PC-3 (cell line): ENCODE results near the gene ARSK. TPM values are rescaled to one million over a fixed set of nuclear protein-coding genes. Genes with fewer than 3 reads are reported as not detected.
A peak's percentile ranks its signal among the peaks of the same experiment; 100 is the strongest.
"Not testable (repeated sequence)": the region's sequence is repeated elsewhere in the genome, so short reads cannot be mapped to it uniquely, and the experiment has no call there.

Experiments used
- ATAC-seq: fragments of 200-7000 bp; cut with Tn5 transposase; 2 replicates; pipeline ENCODE4 v1.9.1; 2020; ENCODE audit warnings: mild to moderate bottlenecking, moderate library complexity
- BruUV-seq: library from RNA; stranded (reverse); fragments of 400-500 nt; replicated peaks from 2 replicates; lab custom pipeline; 2021; lab: Mats Ljungman, UMichigan
- CTCF ChIA-PET: fragments of 300-600 bp; sonication (Branson Sonifier 250); formaldehyde crosslinking; loops from one replicate; lab custom pipeline; 2022; ENCODE audit warnings: antibody characterized with exemption; lab: Charles Lee
- POLR2A ChIA-PET: fragments of 300-600 bp; sonication (Branson Sonifier 250); formaldehyde crosslinking; loops from one replicate; lab custom pipeline; 2022; ENCODE audit warnings: antibody characterized with exemption; ENCODE audit not compliant: unreplicated experiment; lab: Charles Lee
- DNase-seq: peaks from one replicate; pipeline ENCODE4 v3.0.0-alpha.2; 2015
- H2AFZ ChIP-seq: fragments of 300-600 bp; sonication (generic); 2 replicates; pipeline ENCODE4 v1.6.0; 2016; ENCODE audit warnings: antibody characterized with exemption, low read length
- H3F3A ChIP-seq: fragments of 300-600 bp; sonication (generic); one replicate; pipeline ENCODE4 v1.6.0; 2017; ENCODE audit warnings: antibody characterized with exemption, low read length, control low read depth, mild to moderate bottlenecking; ENCODE audit not compliant: unreplicated experiment
- H3K27ac ChIP-seq: fragments of 300-600 bp; sonication (generic); 2 replicates; pipeline ENCODE4 v1.5.1; 2016; ENCODE audit warnings: mild to moderate bottlenecking, low read length
- H3K27me3 ChIP-seq: fragments of 300-600 bp; sonication (generic); 2 replicates; pipeline ENCODE4 v1.6.1; 2016; ENCODE audit warnings: low read length, mixed read lengths
- H3K36me3 ChIP-seq: fragments of 300-600 bp; sonication (generic); 2 replicates; pipeline ENCODE4 v1.6.1; 2016; ENCODE audit warnings: low read depth, mixed run types, low read length, mixed read lengths
- H3K4me1 ChIP-seq: fragments of 300-600 bp; sonication (generic); 2 replicates; pipeline ENCODE4 v1.5.1; 2016; ENCODE audit warnings: low read length; ENCODE audit not compliant: insufficient read depth
- H3K4me2 ChIP-seq: fragments of 300-600 bp; sonication (generic); 2 replicates; pipeline ENCODE4 v1.6.0; 2016; ENCODE audit warnings: low read length
- H3K4me3 ChIP-seq: fragments of 300-600 bp; sonication (generic); 2 replicates; pipeline ENCODE4 v1.5.1; 2016; ENCODE audit warnings: mild to moderate bottlenecking, low read length, mixed read lengths
- H3K79me2 ChIP-seq: fragments of 300-600 bp; sonication (generic); 2 replicates; pipeline ENCODE4 v1.6.1; 2017; ENCODE audit warnings: low read length, mixed read lengths
- H3K9ac ChIP-seq: fragments of 300-600 bp; sonication (generic); 2 replicates; pipeline ENCODE4 v1.6.0; 2016; ENCODE audit warnings: mild to moderate bottlenecking, low read length
- H3K9me2 ChIP-seq: fragments of 300-600 bp; sonication (generic); replicated peaks from 2 replicates; pipeline ENCODE4 v1.6.1; 2016; ENCODE audit warnings: mixed run types, low read length, mixed read lengths
- H3K9me3 ChIP-seq: fragments of 300-600 bp; sonication (generic); 2 replicates; pipeline ENCODE4 v1.6.1; 2016; ENCODE audit warnings: low read length, mixed read lengths
- H4K20me1 ChIP-seq: fragments of 300-600 bp; sonication (generic); 2 replicates; pipeline ENCODE4 v1.6.1; 2016; ENCODE audit warnings: low read length, mixed read lengths
- CTCF ChIP-seq: fragments of 300-600 bp; sonication (generic); conservative IDR thresholded peaks from 2 replicates; pipeline ENCODE4 v1.5.1; 2017; ENCODE audit warnings: antibody characterized with exemption, low read depth, mild to moderate bottlenecking, low read length
- EZH2 ChIP-seq: fragments of 300-600 bp; sonication (generic); IDR thresholded peaks from one replicate; pipeline ENCODE4 v1.6.1; 2017; ENCODE audit warnings: antibody characterized with exemption, mild to moderate bottlenecking, low read length; ENCODE audit not compliant: unreplicated experiment
- EZH2phosphoT487 ChIP-seq: fragments of 300-600 bp; sonication (generic); IDR thresholded peaks from 2 replicates; pipeline ENCODE4 v1.6.1; 2018; ENCODE audit warnings: mild to moderate bottlenecking, antibody characterized with exemption, low read length, borderline replicate concordance
- intact Hi-C: fragments of 100-400 bp; cut with micrococcal nuclease; formaldehyde crosslinking; loops from 2 replicates; pipeline ENCODE4 v1.9.0; 2023
- total RNA-seq: library from RNA; depleted of rRNA; stranded (reverse); fragments of >200 nt; gene quantifications from 2 replicates; pipeline ENCODE4 v1.2.3, GENCODE V29; 2014

The ARSK gene
- total RNA-seq, 1 experiment from 2014 or later = 10.5 TPM

GRCh38 chr5:95631991-95632675, 77.2 kb downstream of the ARSK start:
- no peaks in the 10 kb centered on the region for H3K9me2 ChIP-seq
- no TSS peak for BruUV-seq
- intact Hi-C loops = no loop called here
- no peaks in the 10 kb centered on the region for H3K9me3 ChIP-seq
- no peaks in the 10 kb centered on the region for H3K79me2 ChIP-seq
- no peaks in the 10 kb centered on the region for H3K36me3 ChIP-seq
- H3F3A ChIP-seq = no peaks in the 10 kb centered on the region
- H2AFZ ChIP-seq = peak overlapping the region; percentile 81
- CTCF ChIA-PET = interaction anchor here (0.6 kb wide), 1 partner anchor 192 kb away, joined by 3 read pairs; no protein-coding TSS in a partner anchor
- peak; percentile 60 for DNase-seq
- peaks cover 16% of the 10 kb centered on the region for H3K4me1 ChIP-seq
- H3K4me3 ChIP-seq = no peak overlapping the region
- no peak overlapping the region for H3K4me2 ChIP-seq
- no peaks in the 10 kb centered on the region for H3K27me3 ChIP-seq
- ATAC-seq = peak; percentile 83
- no peak for TF ChIP-seq EZH2phosphoT487
- no peak for TF ChIP-seq EZH2
- TF ChIP-seq CTCF = no peak
- H3K27ac ChIP-seq = peak overlapping the region; percentile 1
- POLR2A ChIA-PET = no interaction called here
- H3K9ac ChIP-seq = no peak overlapping the region
- no peaks in the 10 kb centered on the region for H4K20me1 ChIP-seq

- DNase-seq, H3K79me2 ChIP-seq, H3K9me3 ChIP-seq, CTCF ChIA-PET, ATAC-seq, H3K27ac ChIP-seq, POLR2A ChIA-PET, H3K4me2 ChIP-seq, intact Hi-C loops, H3K4me3 ChIP-seq, H4K20me1 ChIP-seq, H2AFZ ChIP-seq, H3K9ac ChIP-seq, H3K27me3 ChIP-seq, BruUV-seq, H3F3A ChIP-seq, H3K9me2 ChIP-seq, H3K36me3 ChIP-seq: not testable (repeated sequence)
- H3K4me1 ChIP-seq = peaks cover 16% of the 10 kb centered on the region
Measured at GRCh38 chr5:95632942-95633341, 78.0 kb downstream of the ARSK start.

- DNase-seq (no peak), ATAC-seq (no peak)
- Histone ChIP-seq H3K4me3 (no peak overlapping the region), H3K9me2 (no peaks in the 10 kb centered on the region), H3K4me2 (no peak overlapping the region), H3K9ac (no peak overlapping the region), H3K4me1 (peaks cover 16% of the 10 kb centered on the region), H3K9me3 (no peaks in the 10 kb centered on the region), H3K27ac (no peak overlapping the region), H3K79me2 (no peaks in the 10 kb centered on the region), H3K27me3 (no peaks in the 10 kb centered on the region), H3F3A (no peaks in the 10 kb centered on the region), H4K20me1 (no peaks in the 10 kb centered on the region), H2AFZ (no peak overlapping the region), H3K36me3 (no peaks in the 10 kb centered on the region)
- intact Hi-C loops = no loop called here
- BruUV-seq = no TSS peak
- CTCF ChIA-PET = no interaction called here
- no peak for TF ChIP-seq EZH2phosphoT487
- TF ChIP-seq EZH2 = no peak
- TF ChIP-seq CTCF = no peak
- POLR2A ChIA-PET = no interaction called here
Measured at GRCh38 chr5:95633671-95634070, 78.8 kb downstream of the ARSK start.
